HG03060 (cell line): Measurements from ENCODE around the gene TMC6.

ENCODE experiments used
- ATAC-seq: cut with Tn5 transposase; IDR thresholded peaks from one replicate; pipeline ENCODE4 v1.9.1; 2021; ENCODE audit warnings: low read depth, moderate number of reproducible peaks; ENCODE audit not compliant: unreplicated experiment

The TMC6 gene

DNA sequence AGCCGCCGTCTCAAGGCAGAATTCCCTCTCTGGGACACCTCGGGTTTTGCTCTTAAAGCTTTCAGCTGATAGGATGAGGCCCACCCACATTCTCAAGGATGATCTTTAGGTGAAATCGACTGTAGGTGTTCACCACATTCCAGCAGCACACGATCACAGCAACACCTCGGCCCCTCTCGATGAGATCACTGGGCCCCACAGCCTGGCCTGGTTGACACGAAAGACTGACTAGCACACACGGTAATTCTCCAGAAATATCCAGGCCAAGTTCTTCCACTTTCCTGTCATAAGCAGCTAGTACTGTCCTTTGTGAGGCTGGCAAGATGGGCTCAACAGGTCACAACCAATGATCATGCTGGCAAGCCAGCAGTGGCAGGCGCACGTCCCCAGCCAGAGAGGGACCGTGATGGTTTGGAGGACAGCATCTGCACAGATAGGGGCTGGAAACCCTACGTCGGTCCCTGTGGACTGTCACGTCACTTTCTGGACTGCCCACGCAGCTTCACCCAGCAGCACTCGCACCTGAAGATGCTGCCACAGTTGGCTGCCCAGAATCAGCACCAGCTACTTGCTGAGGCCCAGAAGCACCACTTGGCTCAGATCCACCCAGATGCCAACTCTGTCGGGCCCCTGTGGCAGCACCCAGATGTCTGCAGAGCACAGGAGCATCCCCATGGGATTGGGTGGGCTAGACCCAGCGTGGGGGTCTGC is 17.4 kb downstream of the TMC6 start:
- ATAC-seq: no peak

DNA sequence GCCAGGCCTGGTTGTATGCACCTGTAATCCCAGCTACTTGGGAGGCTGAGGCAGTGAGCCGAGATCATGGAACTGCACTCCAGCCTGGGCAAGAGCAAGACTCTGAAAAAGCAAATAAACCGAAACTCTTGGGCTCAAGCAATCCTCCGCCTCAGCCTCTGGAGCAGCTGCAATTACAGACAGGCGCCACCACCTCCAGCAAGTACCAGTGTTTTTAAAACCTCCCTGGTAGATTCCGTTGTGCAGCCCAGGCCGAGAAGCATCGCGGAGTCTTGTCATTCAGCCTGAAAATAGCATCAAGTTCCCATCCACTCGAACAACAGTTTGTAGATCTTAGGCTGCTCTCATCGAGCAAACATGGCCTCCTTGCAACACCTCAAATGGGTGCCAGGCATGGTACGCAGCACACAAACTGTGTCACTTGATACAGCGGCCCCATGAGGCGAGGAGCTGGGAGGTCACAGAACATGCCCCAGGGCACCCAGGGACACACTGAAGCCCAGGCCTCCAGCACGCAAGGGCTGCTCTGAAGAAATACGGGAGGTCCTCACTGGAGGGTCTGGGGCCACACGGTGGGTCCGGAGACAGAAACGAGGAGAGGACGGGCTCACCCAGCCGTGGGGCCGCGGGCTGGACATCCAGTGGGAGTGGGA is 18.1 kb downstream of the TMC6 start:
- no peak for ATAC-seq

DNA sequence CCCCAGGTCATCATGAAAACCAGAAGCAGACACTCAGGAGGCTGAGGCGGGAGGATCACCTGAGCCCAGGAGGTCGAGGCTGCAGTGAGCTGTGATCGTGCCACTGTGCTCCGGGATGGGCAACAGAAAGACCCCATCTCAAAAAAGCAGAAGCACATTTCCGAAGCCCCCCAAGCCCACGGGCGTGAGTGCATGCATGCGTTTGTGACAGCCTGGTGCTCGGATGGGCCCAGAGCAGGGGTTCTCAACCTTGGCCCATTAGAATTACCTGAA is 19.1 kb downstream of the TMC6 start:
- ATAC-seq: no peak

DNA sequence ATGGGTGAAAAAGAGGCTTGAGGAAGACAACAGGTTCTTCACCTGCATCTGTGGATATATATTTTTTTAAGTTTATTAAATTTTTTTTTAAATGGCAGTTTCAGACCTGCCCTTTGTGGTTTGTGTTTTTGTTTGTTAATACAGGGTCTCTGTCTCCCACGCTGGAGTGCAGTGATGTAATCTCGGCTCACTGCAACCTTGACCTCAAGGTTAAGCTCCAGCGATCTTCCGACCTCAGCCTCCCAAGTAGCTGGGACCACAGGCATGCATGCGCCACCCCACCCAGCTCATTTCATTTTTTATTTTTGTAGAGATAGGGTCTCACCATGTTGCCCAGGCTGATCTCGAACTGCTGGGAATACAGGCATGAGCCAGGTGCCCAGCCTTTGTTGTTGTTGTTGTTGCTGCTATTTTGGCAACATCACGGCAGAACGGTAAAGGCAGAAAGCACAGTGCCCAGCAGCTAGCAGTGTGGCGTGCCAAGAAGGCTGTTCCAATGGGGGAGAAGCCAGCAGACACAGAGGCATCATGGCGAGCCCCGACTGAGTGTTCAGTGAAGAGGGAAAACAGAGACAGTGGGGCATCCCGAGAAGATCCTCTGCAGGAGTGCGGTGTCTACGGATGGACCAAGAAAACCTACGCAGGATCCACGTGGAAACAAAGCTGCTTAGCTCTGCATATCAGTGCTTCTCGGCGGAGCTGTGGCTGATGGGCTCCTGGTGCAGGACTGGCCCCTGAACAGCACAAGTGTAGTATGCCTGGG is 19.6 kb downstream of the TMC6 start:
- ATAC-seq: no peak

DNA sequence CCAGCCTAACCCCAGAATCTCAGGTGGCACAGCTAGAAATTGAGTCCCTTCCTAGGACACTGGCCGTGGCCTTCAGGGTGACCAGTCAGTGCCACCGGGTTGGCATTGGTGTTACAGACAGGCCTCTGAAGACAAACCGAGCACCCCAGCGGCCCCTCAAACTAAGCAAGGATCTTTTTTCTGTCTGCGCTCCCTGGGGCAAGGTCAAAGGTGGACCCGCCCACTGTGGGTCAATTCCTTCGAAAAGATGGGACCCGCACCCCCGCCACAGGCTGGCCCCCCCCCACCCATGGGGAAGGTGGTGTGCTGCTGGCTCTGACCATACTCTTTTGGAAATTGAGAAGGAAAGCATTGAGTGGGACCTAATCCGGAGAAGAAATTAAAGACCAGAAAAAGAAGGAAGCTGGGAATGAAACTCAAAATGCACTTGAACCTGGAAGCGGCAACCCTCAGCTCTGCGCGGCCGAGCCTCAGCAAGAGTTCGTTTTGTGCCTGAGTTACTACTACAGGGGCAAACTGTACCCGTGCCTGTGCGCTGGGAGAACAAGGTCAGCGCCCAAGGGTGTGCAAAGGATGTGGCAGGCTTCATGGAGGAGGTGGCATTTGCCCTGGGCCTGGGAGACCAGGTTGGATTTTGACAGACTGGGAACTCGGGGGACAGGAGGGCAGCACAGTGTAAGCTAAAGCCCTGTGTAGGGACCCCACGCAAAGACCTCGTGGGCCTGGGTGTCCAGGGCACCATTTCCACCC is 20.4 kb downstream of the TMC6 start:
- no peak for ATAC-seq

DNA sequence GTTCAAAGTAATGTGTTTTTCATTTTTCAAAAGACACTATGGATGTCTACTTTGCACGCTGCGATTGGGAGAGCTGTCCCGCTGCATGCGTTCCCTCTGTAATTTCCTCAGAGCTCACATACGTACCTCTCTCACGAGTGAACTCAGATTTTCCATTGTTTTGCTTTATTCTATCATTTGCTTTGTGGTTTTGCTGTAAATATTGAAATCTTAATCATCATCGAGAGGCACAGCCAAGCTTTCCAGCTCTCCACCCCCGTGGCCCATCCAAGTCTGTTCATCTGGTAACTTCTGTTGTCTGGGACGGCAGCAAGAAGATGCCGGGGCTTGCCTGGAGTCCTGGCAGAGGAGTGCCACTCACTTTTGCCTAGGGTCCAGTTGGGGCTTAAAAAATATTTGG is 21.1 kb downstream of the TMC6 start:
- no peak for ATAC-seq

DNA sequence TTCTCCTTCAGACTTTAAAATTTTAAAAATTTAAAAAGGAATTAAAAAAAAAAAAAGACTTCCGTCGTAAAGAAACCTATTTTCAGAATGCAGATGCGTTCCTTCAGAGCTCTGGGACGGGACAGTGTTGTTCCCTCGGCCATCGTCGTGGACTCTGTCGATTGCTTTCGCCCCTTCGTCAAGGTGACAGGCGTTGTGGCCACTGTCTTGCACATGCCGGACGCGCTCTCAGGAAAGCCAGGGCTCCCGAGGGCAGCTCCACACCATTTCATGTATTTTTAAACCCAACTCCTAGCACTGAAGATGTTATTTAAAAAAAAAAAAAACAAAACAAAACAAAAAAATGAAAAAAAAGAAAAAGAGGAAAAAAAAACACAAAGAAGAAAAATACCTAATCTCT is 22.3 kb downstream of the TMC6 start:
- no peak for ATAC-seq

DNA sequence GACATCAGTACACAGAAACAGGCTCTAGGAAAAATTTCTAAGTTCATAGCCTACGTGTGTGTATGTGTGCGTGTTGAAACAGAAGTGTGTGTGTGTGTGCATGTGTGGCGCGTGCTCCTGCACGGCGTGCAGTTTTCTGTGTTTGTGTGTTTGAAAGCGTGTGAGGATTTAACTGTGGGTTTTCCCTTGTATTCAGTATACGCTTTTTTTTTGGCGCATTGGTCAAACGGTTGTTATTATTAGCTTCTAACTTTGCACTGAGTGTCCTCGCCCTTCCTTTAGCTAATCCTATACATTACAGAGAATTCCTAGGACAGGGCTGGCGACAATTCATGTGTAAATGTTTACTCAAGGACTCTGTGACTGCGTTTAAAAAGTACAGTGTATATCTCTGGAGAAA is 23.0 kb downstream of the TMC6 start:
- ATAC-seq: no peak

DNA sequence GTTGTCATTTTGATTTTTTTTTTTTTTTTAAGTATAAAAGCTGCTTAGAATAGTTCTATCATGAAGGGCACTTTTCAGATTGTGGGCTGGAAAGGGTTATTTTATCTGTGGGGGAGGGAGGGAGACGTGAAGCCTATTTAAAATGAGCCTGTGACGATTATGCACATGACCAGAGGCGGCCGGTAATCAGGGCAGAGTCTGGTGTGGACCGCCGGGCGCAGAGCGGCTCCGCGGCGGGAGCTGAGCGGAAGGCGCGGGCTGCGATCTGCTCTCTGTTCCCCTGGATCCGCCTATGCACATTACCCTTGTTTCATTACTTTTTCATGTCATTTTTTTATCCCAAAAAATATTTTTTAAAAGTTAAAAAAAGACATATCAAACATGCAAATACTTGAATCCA is 23.5 kb downstream of the TMC6 start:
- ATAC-seq: no peak

DNA sequence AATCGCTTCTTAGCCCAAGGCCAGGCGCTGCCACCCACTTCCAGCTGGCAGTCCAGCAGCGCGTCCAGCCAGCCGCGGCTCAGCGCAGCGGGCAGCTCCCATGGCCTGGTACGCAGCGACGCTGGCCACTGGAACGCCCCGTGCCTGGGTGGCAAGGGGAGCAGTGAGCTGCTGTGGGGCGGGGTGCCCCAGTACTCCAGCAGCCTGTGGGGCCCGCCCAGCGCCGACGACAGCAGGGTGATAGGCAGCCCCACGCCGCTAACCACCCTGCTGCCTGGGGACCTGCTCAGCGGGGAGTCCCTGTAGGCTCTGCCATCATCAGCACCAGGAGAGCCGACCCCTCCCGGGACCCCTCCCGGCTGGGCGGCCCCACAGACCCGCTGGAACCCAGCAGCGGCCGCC is 24.0 kb downstream of the TMC6 start:
- no peak for ATAC-seq

DNA sequence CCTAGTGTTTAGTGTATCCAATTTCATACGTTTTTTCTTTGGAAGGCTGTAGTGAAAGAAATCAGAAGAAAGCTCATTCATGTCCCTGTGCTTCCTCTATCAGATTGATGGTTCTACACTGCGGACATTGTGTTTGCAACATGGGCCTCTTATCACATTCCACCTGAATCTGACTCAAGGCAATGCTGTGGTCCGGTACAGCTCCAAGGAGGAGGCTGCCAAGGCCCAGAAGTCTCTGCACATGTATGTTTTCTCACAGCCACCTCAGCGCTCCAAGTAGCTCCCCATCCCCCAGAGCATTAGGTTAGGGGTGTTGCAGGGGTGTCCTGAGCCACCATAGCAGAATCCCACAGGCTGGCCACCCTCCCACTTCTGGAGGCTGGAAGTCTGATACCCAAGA is 25.2 kb downstream of the TMC6 start:
- ATAC-seq: no peak

DNA sequence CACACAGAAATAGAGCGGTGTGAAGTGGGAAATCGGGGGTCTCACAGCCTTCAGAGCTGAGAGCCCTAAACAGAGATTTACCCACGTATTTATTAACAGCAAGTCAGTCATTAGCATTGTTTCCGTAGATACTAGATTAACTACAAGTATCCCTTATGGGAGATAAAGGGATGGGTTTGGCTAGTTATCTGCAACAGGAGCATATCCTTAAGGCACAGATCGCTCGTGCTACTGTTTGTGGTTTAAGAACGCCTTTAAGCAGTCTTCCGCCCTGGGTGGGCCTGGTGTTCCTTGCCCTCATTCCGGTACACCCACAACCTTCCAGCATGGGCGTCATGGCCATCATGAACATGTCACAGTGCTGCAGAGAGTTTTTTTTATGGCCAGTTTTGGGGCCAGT is 27.0 kb downstream of the TMC6 start:
- ATAC-seq: no peak

DNA sequence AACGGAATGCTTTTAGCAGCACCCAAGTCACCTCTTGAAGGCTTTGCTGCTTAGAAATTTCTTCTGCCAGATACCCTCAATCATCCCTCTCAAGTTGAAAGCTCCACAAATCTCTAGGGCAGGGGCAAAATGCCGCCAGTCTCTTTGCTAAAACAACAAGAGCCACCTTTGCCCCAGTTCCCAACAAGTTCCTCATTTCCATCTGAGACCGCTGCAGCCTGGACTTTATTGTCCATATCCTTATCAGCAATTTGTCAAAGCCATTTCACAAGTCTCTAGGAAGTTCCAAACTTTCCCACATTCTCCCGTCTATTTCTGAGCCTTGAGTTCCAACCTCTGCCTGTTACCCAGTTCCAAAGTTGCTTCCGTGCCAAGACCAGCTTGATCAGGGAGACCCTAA is 27.4 kb downstream of the TMC6 start:
- no peak for ATAC-seq

DNA sequence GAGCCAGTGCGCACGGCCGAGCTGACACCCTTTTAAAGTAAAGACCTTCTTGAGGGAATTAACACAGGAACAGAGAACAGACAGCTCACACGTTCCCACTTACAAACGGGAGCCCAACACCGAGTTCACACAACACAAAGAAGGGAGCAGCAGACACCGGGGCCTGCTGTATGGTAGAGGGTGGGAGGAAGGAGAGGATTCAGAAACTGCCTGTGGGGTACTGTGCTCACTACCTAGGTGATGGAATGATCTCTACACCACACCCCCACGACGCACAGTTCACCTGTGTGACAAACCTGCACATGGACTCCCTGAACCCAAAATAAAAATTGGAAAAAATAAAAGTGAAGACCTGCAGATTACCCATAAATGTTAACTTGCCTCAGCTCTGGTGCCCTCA is 32.5 kb downstream of the TMC6 start:
- ATAC-seq: no peak

DNA sequence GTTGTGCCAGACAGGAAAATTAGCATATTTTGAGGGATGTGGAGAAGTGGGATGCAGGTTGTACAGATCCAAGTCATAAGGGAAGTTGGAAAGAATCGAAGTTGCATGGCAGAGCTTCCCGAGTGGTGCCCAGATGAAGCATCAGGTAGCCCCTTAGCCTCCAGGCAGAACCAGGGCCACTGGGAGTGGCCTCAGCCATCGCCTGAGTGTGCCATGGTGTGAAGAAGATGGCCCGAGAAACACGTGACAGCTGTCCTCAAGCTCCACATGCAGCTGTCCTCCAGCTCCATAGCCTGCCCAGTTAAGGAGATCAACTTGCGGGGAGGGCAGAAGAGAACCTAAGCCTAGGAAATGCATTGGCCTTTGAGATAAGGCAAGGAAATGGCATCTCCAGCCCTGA is 33.5 kb downstream of the TMC6 start:
- no peak for ATAC-seq

DNA sequence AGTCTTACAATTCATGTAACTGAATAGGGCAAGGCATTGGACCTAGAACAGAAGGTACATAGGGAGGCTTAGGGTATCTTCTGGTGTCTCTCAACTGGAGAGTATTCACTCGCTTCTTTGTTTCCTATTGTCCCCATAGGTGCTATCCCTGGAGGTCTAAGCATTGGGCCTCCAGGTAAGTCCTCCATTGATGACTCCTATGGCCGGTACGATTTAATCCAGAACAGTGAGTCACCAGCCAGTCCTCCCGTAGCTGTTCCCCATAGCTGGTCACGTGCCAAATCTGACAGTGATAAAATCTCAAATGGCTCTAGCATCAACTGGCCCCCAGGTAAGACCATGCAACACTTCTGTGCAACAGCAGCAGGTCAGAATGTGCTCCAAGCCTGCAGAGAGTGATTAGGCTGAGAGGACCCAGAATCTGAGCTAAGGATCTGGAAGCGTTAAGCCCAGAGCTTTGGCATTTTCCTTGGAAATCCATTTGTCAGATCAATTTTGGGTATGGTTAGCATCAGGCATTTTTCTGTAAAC is 35.7 kb downstream of the TMC6 start:
- no peak for ATAC-seq

DNA sequence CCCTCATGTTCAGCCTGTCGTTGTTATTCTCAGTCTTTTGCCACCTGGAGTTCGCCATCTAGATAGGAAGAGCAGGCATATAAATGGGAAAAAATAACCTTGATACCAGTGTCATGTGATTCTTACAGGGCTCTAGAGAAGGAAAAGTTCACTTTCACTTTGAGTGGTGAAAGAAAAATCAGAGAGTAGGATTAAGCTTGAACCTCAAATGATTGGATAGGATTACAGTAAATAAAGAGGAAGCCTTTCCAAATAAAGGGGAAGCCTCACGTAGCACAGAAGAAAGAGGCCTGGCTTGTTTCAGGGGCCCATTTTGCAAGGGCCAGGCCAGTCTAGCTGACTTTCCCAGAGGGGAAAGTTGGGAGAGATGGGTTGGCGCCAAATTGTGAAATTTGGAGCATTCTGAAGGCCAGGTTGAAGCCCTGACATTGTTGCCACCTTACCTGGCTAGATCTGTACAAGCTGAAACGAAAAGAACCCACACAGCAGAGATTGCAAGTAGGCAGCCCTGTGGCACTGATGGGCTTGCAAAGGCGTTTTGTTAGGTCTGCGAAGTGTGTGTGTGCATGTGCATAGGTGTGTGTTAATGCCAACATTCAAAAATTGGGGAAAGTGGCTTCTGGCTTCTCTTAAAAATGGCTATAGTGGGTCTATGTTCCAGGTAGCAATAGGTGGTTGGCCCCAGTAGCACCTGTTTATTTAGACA is 38.8 kb downstream of the TMC6 start:
- no peak for ATAC-seq

DNA sequence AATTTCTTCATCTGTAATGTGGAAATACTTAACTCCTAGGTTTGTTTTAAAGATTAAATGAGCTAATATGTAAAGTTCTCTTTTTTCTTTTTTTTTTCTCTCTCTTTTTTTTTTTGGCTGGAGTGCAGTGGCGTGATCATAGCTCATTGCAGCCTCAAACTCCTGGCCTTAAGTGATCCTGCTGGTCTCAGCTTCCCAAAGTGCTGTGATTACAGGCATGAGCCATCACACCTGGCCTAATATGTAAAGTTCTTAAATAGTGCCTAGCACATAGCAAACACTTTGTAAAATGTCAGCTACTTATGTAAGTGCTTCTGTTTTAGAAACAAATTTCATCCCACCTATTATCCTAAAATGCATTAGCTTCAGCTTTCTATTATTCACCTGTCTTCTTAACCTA is 40.0 kb downstream of the TMC6 start:
- no peak for ATAC-seq

DNA sequence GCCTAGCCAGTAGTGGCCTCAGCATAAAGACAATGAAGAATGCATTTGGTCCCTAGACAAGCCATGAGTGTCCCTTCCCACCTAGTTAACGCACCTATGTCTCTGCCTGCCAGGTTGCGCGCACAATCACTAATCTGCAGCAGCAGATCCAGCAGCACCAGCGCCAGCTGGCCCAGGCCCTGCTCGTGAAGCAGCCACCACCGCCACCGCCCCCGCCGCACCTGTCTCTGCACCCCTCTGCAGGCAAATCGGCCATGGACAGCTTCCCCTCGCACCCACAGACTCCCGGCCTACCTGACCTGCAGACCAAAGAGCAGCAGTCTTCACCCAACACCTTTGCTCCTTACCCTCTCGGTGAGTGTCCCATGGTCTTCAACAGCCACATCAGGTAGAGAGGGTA is 41.8 kb downstream of the TMC6 start:
- no peak for ATAC-seq

DNA sequence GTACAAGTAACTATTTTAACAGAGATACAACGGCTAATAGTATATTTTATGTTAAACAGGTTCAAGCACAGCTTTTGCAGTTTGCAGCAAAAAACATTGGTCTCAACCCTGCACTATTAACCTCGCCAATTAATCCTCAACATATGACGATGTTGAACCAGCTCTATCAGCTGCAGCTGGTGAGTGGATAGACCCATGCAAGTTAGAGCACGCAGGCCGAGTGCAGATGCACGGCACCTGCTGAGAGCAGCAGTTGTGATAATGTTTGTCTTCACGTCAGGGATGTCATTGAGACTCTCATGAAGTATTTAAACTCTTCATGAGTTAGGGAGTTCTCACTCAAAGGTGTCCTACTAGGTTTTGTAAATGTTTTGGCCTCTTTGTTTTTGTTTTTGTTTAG is 45.6 kb downstream of the TMC6 start:
- ATAC-seq: no peak
